Skeletal muscle tissue (tissue), 4 donors: ENCODE data around the gene USP8. TPM values are rescaled to one million over a fixed set of nuclear protein-coding genes. Genes with fewer than 3 reads are reported as not detected.
"Not testable (repeated sequence)": the region's sequence is repeated elsewhere in the genome, so short reads cannot be mapped to it uniquely, and the experiment has no call there.

Experiments used
- H3K27ac ChIP-seq: one replicate; pipeline ENCODE4 v1.7.0; 2013; ENCODE audit warnings: mild to moderate bottlenecking, low read depth, low read length, inconsistent platforms
- H3K27me3 ChIP-seq, 3 donors: one replicate each; pipeline ENCODE4 v1.7.0; 2013; ENCODE audit warnings: low read length in 3 of 3; ENCODE audit not compliant: control insufficient read depth in 3 of 3, insufficient read depth in 3 of 3
- H3K36me3 ChIP-seq, 3 donors: one replicate each; pipeline ENCODE4 v1.7.0; 2013; ENCODE audit warnings: low read length in 3 of 3; ENCODE audit not compliant: control insufficient read depth in 3 of 3, insufficient read depth in 3 of 3
- H3K4me1 ChIP-seq, 3 donors: one replicate each; pipeline ENCODE4 v1.7.0; 2013; ENCODE audit warnings: low read length in 3 of 3, mild to moderate bottlenecking in 3 of 3; ENCODE audit not compliant: control insufficient read depth in 3 of 3, insufficient read depth in 3 of 3
- H3K4me3 ChIP-seq, 3 donors: one replicate each; pipeline ENCODE4 v1.7.0; 2013; ENCODE audit warnings: low read length in 3 of 3
- H3K9ac ChIP-seq, 3 donors: one replicate each; pipeline ENCODE4 v1.7.0; 2013; ENCODE audit warnings: low read length in 3 of 3, mild to moderate bottlenecking in 3 of 3, moderate library complexity in 2 of 3, low read depth in 1 of 3
- H3K9me3 ChIP-seq, 3 donors: one replicate each; pipeline ENCODE4 v1.7.0; 2013; ENCODE audit warnings: low read length in 3 of 3; ENCODE audit not compliant: control insufficient read depth in 3 of 3
- total RNA-seq: library from RNA; depleted of rRNA; stranded (reverse); fragments of >200 nt; gene quantifications from one replicate; pipeline ENCODE4 v1.2.3, GENCODE V29; 2014
- donor health status: Osteomylitis.

USP8 gene
- 19.3 TPM for total RNA-seq

DNA sequence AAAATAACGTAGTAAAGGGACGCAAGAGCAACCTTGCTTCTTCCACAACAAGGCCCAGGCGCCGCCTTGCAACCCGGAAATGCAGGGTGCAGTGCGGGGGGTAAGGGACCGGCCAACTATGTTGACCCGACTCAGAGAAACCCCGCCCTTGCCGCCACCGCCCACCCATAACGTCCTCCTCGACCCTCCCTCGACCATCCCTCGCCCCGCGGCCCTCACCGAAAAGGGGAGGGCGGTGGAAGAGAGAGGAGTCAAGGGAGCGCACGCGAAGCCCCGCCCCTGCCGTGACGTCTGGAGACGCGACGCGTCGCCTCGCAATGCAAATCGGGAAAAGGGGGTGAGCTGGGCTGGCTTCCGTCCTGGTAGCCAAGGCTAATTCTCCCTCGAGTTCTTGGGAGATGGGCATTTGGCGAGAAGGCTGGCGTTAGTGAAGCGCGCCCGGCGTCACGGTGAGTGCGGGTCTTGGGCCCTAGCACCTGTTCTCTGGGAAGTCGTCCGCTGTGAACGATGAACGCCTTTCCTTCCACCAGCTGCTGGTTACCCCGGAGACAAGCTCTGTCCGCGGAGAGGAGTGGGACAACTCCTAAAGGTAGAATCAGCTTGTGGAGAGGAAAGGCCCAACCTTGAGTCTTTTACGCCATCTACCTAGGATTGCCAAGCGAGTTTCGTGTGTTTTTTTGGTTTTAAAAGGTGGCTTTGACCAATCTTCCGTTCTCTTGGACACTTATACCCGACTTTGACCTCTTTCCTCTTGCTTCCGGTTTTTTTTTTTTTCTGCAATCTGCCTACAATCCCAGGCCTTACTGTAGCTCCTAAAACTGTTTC, at the start of gene USP8:
Gene USP8, plus strand, starts transcription at position 340 of the 825 bp plus-strand sequence. CDS start 14,669 bp downstream, outside the sequence.
- Histone ChIP-seq H3K4me1 (peaks cover 4 to 12% (median 9%) of the 10 kb centered on the region in 3 donors), H3K27me3 (no peaks in the 10 kb centered on the region), H3K36me3 (peaks cover 0 to 4% (median 0%) of the 10 kb centered on the region in 3 donors), H3K9me3 (no peaks in the 10 kb centered on the region), H3K4me3 (peak within 1 kb of the TSS; percentile 91 to 94 (median 92)), H3K9ac (peak within 1 kb of the TSS; percentile 87 to 96 (median 91)), H3K27ac (peak within 1 kb of the TSS; percentile 88)

DNA sequence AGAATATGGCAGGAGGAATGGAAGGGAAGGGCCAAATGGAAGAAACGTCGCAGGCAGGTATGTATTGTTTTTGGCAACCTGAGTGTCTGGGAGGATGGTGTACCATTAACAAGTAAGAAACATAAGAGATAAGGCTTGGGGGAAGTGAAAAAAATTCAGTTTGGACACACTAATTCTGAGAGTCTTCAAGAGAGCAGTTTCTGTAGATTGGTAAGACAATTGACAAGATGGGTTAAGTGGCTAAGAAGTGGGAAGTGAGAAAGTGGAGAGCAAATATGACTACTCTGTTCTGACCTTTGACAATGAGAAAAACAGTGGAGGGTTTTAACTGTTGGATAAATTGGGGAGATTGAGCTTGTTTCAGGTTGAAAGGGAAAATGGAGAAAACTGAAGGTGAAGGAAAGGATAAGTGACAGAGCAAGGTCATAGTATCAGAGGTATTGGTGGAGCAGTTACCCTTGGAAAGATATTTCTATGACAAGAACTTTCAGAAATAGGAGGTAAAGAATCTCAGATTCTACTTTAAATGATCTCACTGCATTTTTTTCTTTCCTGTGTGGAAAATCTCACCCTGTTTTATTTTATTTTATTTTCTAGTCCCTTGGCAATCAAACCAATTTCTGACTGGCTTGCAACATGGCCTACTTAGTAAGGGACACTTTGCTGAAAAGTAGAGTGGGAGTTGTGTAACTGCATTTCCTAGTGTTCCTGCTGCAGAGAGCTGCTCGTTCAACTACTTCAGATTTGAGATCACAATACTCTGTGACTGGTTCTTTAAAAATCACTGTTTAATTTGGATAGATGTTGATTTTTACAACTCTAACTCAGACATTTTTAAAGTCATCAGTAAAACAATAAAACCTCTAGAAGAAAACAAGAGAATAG, 46.1 kb upstream of the USP8 start:
- no peak overlapping the region for H3K4me3 ChIP-seq
- H3K4me1 ChIP-seq, result no peaks in the 10 kb centered on the region
- no peaks in the 10 kb centered on the region for H3K36me3 ChIP-seq
- no peaks in the 10 kb centered on the region for H3K9me3 ChIP-seq
- no peak overlapping the region for H3K9ac ChIP-seq
- no peak overlapping the region for H3K27ac ChIP-seq
- no peaks in the 10 kb centered on the region for H3K27me3 ChIP-seq

DNA sequence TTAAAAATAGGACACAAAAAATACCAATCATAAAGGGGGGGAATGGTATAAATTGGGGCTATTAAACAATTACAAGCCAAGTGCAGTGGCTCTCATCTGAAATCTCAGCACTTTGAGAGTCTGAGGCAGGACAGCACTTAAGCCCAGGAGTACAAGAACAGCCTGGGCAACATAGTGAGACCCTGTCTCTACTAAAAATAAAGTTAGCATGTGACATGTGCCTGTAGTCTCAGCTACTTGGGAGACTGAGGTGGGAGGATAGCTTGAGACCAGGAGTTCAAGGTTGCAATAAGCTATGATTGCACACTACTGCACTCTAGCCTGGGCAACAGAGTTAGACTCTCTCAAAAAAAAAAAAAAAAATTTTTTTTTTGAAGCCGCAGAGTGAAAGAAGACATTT, 45.4 kb upstream of the USP8 start:
- Histone ChIP-seq H3K27me3 (no peaks in the 10 kb centered on the region), H3K4me1 (no peaks in the 10 kb centered on the region), H3K9ac (no peak overlapping the region), H3K27ac (no peak overlapping the region), H3K9me3 (no peaks in the 10 kb centered on the region), H3K36me3 (no peaks in the 10 kb centered on the region), H3K4me3 (no peak overlapping the region)

DNA sequence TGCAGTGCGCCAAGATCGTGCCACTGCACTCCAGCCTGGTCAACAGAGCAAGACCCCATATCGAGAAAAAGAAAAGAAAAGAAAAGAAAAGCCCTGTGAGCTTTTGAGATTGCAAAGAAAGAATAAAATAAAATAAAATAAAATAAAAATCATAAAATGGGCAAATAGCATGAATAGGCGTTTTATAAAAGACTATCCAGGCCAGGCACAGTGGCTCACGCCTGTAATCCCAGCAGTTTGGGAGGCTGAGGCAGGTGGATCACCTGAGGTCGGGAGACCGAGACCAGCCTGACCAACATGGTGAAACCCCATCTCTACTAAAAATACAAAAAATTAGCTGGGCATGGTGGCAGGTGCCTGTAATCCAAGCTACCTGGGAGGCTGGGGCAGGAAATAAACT, 44.8 kb upstream of the USP8 start:
- H3K27ac ChIP-seq, H3K36me3 ChIP-seq, H3K27me3 ChIP-seq, H3K4me1 ChIP-seq, H3K4me3 ChIP-seq, H3K9ac ChIP-seq, H3K9me3 ChIP-seq: not testable (repeated sequence)

DNA sequence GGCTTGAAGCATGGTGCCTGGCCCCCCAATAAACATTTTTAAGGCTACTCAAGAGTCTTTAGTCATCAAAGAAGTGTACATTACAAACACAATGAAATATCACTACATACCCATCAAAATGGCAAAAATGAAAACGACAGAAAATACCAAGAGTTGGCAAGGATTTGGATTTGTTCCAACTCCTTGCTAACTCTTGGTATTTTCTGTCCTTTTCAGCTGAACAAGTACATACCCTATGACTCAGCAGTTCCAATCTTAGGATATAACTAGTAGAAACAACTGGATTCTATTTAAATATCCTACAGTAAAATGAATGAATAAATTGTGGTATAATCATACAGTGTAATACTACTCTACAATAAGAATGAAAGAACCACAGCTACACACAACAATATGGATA, 44.1 kb upstream of the USP8 start:
- Histone ChIP-seq H3K27ac (no peak overlapping the region), H3K36me3 (no peaks in the 10 kb centered on the region), H3K9me3 (no peaks in the 10 kb centered on the region), H3K27me3 (no peaks in the 10 kb centered on the region), H3K9ac (no peak overlapping the region), H3K4me1 (no peaks in the 10 kb centered on the region), H3K4me3 (no peak overlapping the region)

DNA sequence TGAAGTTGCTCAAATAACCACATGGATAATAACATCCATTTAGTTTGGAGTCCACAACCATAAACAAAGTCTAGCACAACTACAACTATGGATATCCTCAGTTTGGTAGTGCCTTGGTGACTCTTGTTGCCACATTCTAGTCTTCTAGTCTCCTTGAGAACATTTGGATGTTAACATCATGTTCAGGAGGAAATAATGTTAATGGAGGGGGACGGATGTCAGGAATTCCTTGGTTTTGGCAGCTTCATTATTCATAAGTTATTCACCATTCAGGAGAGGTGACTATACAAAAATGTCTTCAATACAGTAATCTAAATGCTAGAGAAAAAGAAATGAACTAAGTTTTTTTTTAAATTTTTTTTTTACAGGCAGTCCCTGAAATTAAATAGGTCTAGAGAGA, 42.8 kb upstream of the USP8 start:
- Histone ChIP-seq H3K4me3 (no peak overlapping the region), H3K9ac (no peak overlapping the region), H3K4me1 (no peaks in the 10 kb centered on the region), H3K27ac (no peak overlapping the region), H3K27me3 (no peaks in the 10 kb centered on the region), H3K36me3 (no peaks in the 10 kb centered on the region), H3K9me3 (no peaks in the 10 kb centered on the region)

DNA sequence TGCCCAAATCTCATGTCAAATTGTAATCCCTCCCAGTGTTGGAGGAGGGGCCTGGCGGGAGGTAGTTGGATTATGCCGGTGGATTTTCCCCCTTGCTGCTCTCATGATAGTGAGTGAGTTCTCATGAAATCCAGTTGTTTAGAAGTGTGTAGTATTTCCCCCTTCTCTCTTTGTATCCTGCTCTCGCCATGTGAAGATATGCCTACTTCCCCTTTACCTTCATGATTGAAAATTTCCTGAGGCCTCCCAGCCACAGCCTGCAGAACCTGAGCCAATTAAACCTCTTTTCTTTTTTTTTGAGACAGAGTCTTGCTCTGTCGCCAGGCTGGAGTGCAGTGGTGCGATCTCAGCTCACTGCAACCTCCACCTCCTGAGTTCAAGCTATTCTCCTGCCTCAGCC, 41.8 kb upstream of the USP8 start:
- H3K9me3 ChIP-seq, H3K4me3 ChIP-seq, H3K36me3 ChIP-seq, H3K27me3 ChIP-seq, H3K4me1 ChIP-seq, H3K27ac ChIP-seq, H3K9ac ChIP-seq: not testable (repeated sequence)

DNA sequence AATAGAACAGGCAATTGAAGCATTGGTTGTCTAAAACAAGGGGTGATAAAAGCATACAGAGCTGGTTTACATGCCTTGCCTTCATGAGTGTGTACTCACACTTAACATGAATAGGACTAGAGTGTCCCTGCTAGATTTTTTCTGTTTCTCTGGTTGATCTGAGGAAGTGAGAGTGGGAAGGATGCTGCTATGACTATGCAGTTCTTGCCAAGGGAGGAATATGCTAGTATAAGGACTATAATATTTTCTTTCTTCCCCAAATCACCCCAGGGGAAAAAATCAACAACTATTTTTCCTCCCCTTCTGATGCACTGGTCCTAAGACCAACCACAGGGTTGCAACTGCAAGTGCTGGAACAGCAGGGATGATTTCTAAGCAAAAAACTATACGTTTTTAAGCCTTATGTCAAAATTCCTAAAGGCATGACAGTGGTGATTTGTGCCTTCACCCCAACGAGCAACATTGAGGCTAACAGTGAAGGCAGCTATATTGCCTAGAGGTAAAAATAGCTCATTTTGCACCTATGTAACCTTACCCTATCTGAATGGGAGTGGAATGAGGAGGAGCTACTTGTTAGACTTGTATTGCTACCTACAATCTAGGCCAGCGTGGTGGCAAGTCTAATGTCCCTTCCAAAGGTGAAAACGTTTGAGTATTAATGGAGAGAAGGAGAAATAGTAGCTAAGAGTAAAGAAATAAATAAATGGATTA, 33.5 kb upstream of the USP8 start:
- H3K4me3 ChIP-seq, result no peak overlapping the region
- H3K36me3 ChIP-seq, result no peaks in the 10 kb centered on the region
- H3K4me1 ChIP-seq, result peaks cover 0 to 3% (median 0%) of the 10 kb centered on the region in 3 donors
- no peak overlapping the region for H3K27ac ChIP-seq
- H3K27me3 ChIP-seq, result no peaks in the 10 kb centered on the region
- H3K9me3 ChIP-seq, result no peaks in the 10 kb centered on the region
- no peak overlapping the region for H3K9ac ChIP-seq

DNA sequence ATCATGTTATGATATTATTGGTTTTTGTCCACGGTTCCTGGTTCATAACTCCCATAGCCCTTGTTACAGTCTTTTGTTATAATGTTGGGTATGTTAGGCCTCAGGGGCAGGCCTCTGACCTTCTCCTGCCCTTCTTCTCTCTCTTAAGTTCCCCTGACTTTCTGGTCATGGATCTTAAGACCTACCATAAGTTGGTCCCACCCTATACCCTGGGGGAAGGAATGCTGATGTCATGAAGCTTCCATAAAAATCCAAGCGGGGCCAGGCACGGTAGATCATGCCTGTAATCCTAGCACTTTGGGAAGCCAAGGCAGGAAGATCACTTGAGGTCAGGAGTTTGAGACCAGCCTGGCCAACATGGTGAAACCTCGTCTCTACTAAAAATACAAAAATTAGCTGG, 32.6 kb upstream of the USP8 start:
- H3K27me3 ChIP-seq, H3K9me3 ChIP-seq, H3K9ac ChIP-seq, H3K36me3 ChIP-seq, H3K4me1 ChIP-seq, H3K4me3 ChIP-seq, H3K27ac ChIP-seq: not testable (repeated sequence)
